ENCODE results near the gene CARS1.
A peak's percentile ranks its signal among the peaks of the same experiment; 100 is the strongest.

CARS1 gene

GRCh38 chr11:2998073-2998850, 59.0 kb downstream of the CARS1 start:
- DNase-seq (ENCODE audit: low spot score), result no peak
- in situ Hi-C loops (cut with MboI; ENCODE audit: low sequenced_read_pairs, unreplicated experiment), result no loop called here
- no peak for TF ChIP-seq CTCF (IDR thresholded peaks at IDR 0.05; ENCODE audit: borderline replicate concordance, control extremely low read depth, extremely low read depth, insufficient read depth, missing control alignments)

GRCh38 chr11:2997406-2997805, 59.8 kb downstream of the CARS1 start:
- in situ Hi-C loops (cut with MboI; ENCODE audit: low sequenced_read_pairs, unreplicated experiment), result no loop called here
- TF ChIP-seq CTCF (IDR thresholded peaks at IDR 0.05; ENCODE audit: borderline replicate concordance, control extremely low read depth, extremely low read depth, insufficient read depth, missing control alignments), result no peak

GRCh38 chr11:2996976-2997375, 60.2 kb downstream of the CARS1 start:
- DNase-seq (ENCODE audit: low spot score), result no peak
- in situ Hi-C loops (cut with MboI; ENCODE audit: low sequenced_read_pairs, unreplicated experiment), result no loop called here
- TF ChIP-seq CTCF (IDR thresholded peaks at IDR 0.05; ENCODE audit: borderline replicate concordance, control extremely low read depth, extremely low read depth, insufficient read depth, missing control alignments), result no peak

More at GRCh38 chr11:2997406-2997805, 59.8 kb downstream of the CARS1 start:
- DNase-seq (ENCODE audit: low spot score), result no peak

- no peak for TF ChIP-seq CTCF (IDR thresholded peaks at IDR 0.05; ENCODE audit: borderline replicate concordance, control extremely low read depth, extremely low read depth, insufficient read depth, missing control alignments)
- in situ Hi-C loops (cut with MboI; ENCODE audit: low sequenced_read_pairs, unreplicated experiment), result no loop called here
- DNase-seq (ENCODE audit: low spot score), result peak; percentile 14
These were observed 61.2 kb downstream of the CARS1 start for GRCh38 chr11:2995893-2996554.

GRCh38 chr11:2995031-2995561, 62.1 kb downstream of the CARS1 start:
- DNase-seq (ENCODE audit: low spot score), result no peak
- no peak for TF ChIP-seq CTCF (IDR thresholded peaks at IDR 0.05; ENCODE audit: borderline replicate concordance, control extremely low read depth, extremely low read depth, insufficient read depth, missing control alignments)
- in situ Hi-C loops (cut with MboI; ENCODE audit: low sequenced_read_pairs, unreplicated experiment), result no loop called here

- in situ Hi-C loops (cut with MboI; ENCODE audit: low sequenced_read_pairs, unreplicated experiment), result no loop called here
- DNase-seq (ENCODE audit: low spot score), result no peak
- TF ChIP-seq CTCF (IDR thresholded peaks at IDR 0.05; ENCODE audit: borderline replicate concordance, control extremely low read depth, extremely low read depth, insufficient read depth, missing control alignments), result no peak
These were observed 62.9 kb downstream of the CARS1 start for GRCh38 chr11:2994336-2994730.
